Mesendoderm (in vitro differentiated cells): Measurements from ENCODE around the gene SMCO3.

Experiments
- DNase-seq: peaks from one replicate; pipeline ENCODE4 v3.0.0; 2013
- H2AK5ac ChIP-seq: 2 replicates; pipeline ENCODE4 v1.6.1; 2013; ENCODE audit warnings: low read length, inconsistent platforms
- H2BK120ac ChIP-seq: 2 replicates; pipeline ENCODE4 v1.6.1; 2013; ENCODE audit warnings: low read depth, mild to moderate bottlenecking, low read length, moderate library complexity, mixed read lengths
- H2BK15ac ChIP-seq: replicated peaks from 2 replicates; pipeline ENCODE4 v1.6.1; 2013; ENCODE audit warnings: low read depth, mild to moderate bottlenecking, moderate library complexity
- H2BK5ac ChIP-seq: 2 replicates; pipeline ENCODE4 v1.6.1; 2013; ENCODE audit warnings: low read length, inconsistent platforms
- H3K18ac ChIP-seq: 2 replicates; pipeline ENCODE4 v1.6.1; 2013; ENCODE audit warnings: mild to moderate bottlenecking, low read length, mixed read lengths
- H3K23ac ChIP-seq: one replicate; pipeline ENCODE4 v1.6.1; 2013; ENCODE audit warnings: low read length
- H3K27ac ChIP-seq: 2 replicates; pipeline ENCODE4 v1.5.1; 2013; ENCODE audit warnings: low read depth, mild to moderate bottlenecking, inconsistent platforms, low read length, moderate library complexity
- H3K27me3 ChIP-seq: 2 replicates; pipeline ENCODE4 v1.6.1; 2013; ENCODE audit warnings: low read length, control low read depth, mild to moderate bottlenecking, inconsistent platforms; ENCODE audit not compliant: insufficient read depth, poor library complexity
- H3K36me3 ChIP-seq: 2 replicates; pipeline ENCODE4 v1.6.1; 2013; ENCODE audit warnings: low read length, inconsistent platforms; ENCODE audit not compliant: control insufficient read depth, insufficient read depth
- H3K4ac ChIP-seq: one replicate; pipeline ENCODE4 v1.6.1; 2013; ENCODE audit warnings: low read depth, mild to moderate bottlenecking, low read length, moderate library complexity
- H3K4me1 ChIP-seq: 2 replicates; pipeline ENCODE4 v1.6.1; 2013; ENCODE audit warnings: low read depth, low read length, inconsistent platforms; ENCODE audit not compliant: control insufficient read depth
- H3K4me2 ChIP-seq: 2 replicates; pipeline ENCODE4 v1.6.1; 2013; ENCODE audit warnings: low read length
- H3K4me3 ChIP-seq: 2 replicates; pipeline ENCODE4 v1.5.1; 2013; ENCODE audit warnings: mild to moderate bottlenecking, low read length
- H3K56ac ChIP-seq: one replicate; pipeline ENCODE4 v1.6.1; 2013; ENCODE audit warnings: low read length
- H3K79me1 ChIP-seq: 2 replicates; pipeline ENCODE4 v1.6.1; 2013; ENCODE audit warnings: low read length, inconsistent platforms
- H3K79me2 ChIP-seq: 2 replicates; pipeline ENCODE4 v1.6.1; 2013; ENCODE audit warnings: mild to moderate bottlenecking, low read length; ENCODE audit not compliant: control insufficient read depth, insufficient read depth
- H3K9ac ChIP-seq: 2 replicates; pipeline ENCODE4 v1.6.1; 2013; ENCODE audit warnings: low read length, inconsistent platforms
- H4K5ac ChIP-seq: one replicate; pipeline ENCODE4 v1.6.1; 2013; ENCODE audit warnings: low read length
- H4K8ac ChIP-seq: one replicate; pipeline ENCODE4 v1.6.1; 2013; ENCODE audit warnings: low read depth, mild to moderate bottlenecking, control low read depth, low read length, moderate library complexity
- WGBS: extraction: QIAGEN DNeasy Blood & Tissue Kit; methylation state at CpG from one replicate; pipeline ENCODE4 v1.1.7; 2013; ENCODE audit warnings: low lambda C conversion rate, missing lambda C conversion rate; ENCODE audit not compliant: insufficient coverage; ENCODE audit errors: extremely low coverage; 5-methylcytosine and 5-hydroxymethylcytosine counted together

The SMCO3 gene

GRCh38 chr12:14836336-14837210, 22.6 kb upstream of the SMCO3 start:
- Histone ChIP-seq H3K4ac (no peak overlapping the region), H2AK5ac (no peak overlapping the region), H3K4me2 (no peak overlapping the region), H3K79me1 (no peaks in the 10 kb centered on the region), H3K56ac (no peak overlapping the region), H2BK15ac (no peak overlapping the region), H3K23ac (no peak overlapping the region), H4K5ac (no peak overlapping the region), H3K4me1 (no peaks in the 10 kb centered on the region), H3K27me3 (no peaks in the 10 kb centered on the region), H3K18ac (no peak overlapping the region), H3K9ac (no peak overlapping the region), H3K79me2 (no peaks in the 10 kb centered on the region), H2BK5ac (no peak overlapping the region), H2BK120ac (no peak overlapping the region), H3K36me3 (no peaks in the 10 kb centered on the region), H3K4me3 (no peak overlapping the region), H3K27ac (no peak overlapping the region), H4K8ac (no peak overlapping the region)
- peak; percentile 79 for DNase-seq
- WGBS = no CpG with 5 or more reads among the region's 7 CpGs

- no peak overlapping the region for H2BK15ac ChIP-seq
- H3K27ac ChIP-seq = no peak overlapping the region
- no peak overlapping the region for H3K23ac ChIP-seq
- no peak overlapping the region for H3K56ac ChIP-seq
- no peak overlapping the region for H3K18ac ChIP-seq
- H3K4me3 ChIP-seq = no peak overlapping the region
- H2AK5ac ChIP-seq = no peak overlapping the region
- no peaks in the 10 kb centered on the region for H3K79me1 ChIP-seq
- H4K8ac ChIP-seq = no peak overlapping the region
- no peak for DNase-seq
- no peak overlapping the region for H4K5ac ChIP-seq
- no peaks in the 10 kb centered on the region for H3K27me3 ChIP-seq
- H3K4me2 ChIP-seq = no peak overlapping the region
- no peak overlapping the region for H3K4ac ChIP-seq
- H3K36me3 ChIP-seq = no peaks in the 10 kb centered on the region
- no peak overlapping the region for H2BK5ac ChIP-seq
- no peaks in the 10 kb centered on the region for H3K79me2 ChIP-seq
- H3K4me1 ChIP-seq = no peaks in the 10 kb centered on the region
- no peak overlapping the region for H2BK120ac ChIP-seq
- no peak overlapping the region for H3K9ac ChIP-seq
These were observed 20.5 kb upstream of the SMCO3 start for GRCh38 chr12:14834509-14834908.

- H2BK5ac ChIP-seq = no peak overlapping the region
- WGBS = no CpG with 5 or more reads among the region's 1 CpG
- no peak overlapping the region for H3K4ac ChIP-seq
- no peak overlapping the region for H4K8ac ChIP-seq
- no peak overlapping the region for H3K23ac ChIP-seq
- H3K9ac ChIP-seq = no peak overlapping the region
- no peak overlapping the region for H3K18ac ChIP-seq
- H3K56ac ChIP-seq = no peak overlapping the region
- no peak overlapping the region for H2BK120ac ChIP-seq
- H3K4me2 ChIP-seq = no peak overlapping the region
- no peak overlapping the region for H3K27ac ChIP-seq
- H2BK15ac ChIP-seq = no peak overlapping the region
- no peaks in the 10 kb centered on the region for H3K36me3 ChIP-seq
- no peaks in the 10 kb centered on the region for H3K79me2 ChIP-seq
- no peak overlapping the region for H2AK5ac ChIP-seq
- H3K4me1 ChIP-seq = no peaks in the 10 kb centered on the region
- no peak overlapping the region for H4K5ac ChIP-seq
- no peaks in the 10 kb centered on the region for H3K79me1 ChIP-seq
- no peak for DNase-seq
- no peak overlapping the region for H3K4me3 ChIP-seq
- H3K27me3 ChIP-seq = no peaks in the 10 kb centered on the region
These were observed 20.0 kb upstream of the SMCO3 start for GRCh38 chr12:14833952-14834351.

- no peak overlapping the region for H3K27ac ChIP-seq
- H3K4me3 ChIP-seq = no peak overlapping the region
- H3K56ac ChIP-seq = no peak overlapping the region
- H3K9ac ChIP-seq = no peak overlapping the region
- H3K4me1 ChIP-seq = no peaks in the 10 kb centered on the region
- no peak overlapping the region for H4K8ac ChIP-seq
- H3K4ac ChIP-seq = no peak overlapping the region
- H3K27me3 ChIP-seq = no peaks in the 10 kb centered on the region
- no peak overlapping the region for H2AK5ac ChIP-seq
- no peak overlapping the region for H3K18ac ChIP-seq
- no peak overlapping the region for H2BK5ac ChIP-seq
- H3K36me3 ChIP-seq = no peaks in the 10 kb centered on the region
- H3K79me1 ChIP-seq = no peaks in the 10 kb centered on the region
- no peak overlapping the region for H3K4me2 ChIP-seq
- H2BK120ac ChIP-seq = no peak overlapping the region
- no peak overlapping the region for H3K23ac ChIP-seq
- no peak overlapping the region for H2BK15ac ChIP-seq
- no peak overlapping the region for H4K5ac ChIP-seq
- no peaks in the 10 kb centered on the region for H3K79me2 ChIP-seq
- no peak for DNase-seq
- no CpG with 5 or more reads among the region's 3 CpGs for WGBS
These were observed 19.4 kb upstream of the SMCO3 start for GRCh38 chr12:14833336-14833735.

DNA sequence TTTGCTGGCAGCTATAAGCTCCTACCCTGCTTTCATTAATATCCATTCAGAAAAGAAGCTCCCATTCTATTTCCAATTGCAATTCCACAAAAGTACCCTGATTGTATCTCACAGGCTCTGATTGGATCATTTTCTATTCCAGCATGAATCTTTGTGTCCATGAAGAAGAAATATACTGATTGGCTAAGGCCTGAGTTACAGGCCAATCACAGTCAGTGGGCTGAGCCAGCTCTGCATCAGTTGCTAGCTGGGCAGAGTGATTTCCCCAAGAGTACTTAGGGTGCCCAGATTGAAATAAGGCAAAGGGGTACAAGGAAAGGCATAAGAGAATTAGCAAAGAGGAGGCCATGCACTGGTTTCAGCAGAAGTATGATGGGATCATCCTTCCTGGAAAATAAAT, 14.9 kb upstream of the SMCO3 start:
- H3K27me3 ChIP-seq = no peaks in the 10 kb centered on the region
- H3K4me1 ChIP-seq = no peaks in the 10 kb centered on the region
- H4K8ac ChIP-seq = no peak overlapping the region
- H4K5ac ChIP-seq = no peak overlapping the region
- no peak overlapping the region for H3K23ac ChIP-seq
- no peak overlapping the region for H2BK15ac ChIP-seq
- no peak overlapping the region for H2BK5ac ChIP-seq
- no peak overlapping the region for H3K9ac ChIP-seq
- no peaks in the 10 kb centered on the region for H3K79me1 ChIP-seq
- H2BK120ac ChIP-seq = no peak overlapping the region
- no peak overlapping the region for H2AK5ac ChIP-seq
- DNase-seq = no peak
- no peaks in the 10 kb centered on the region for H3K36me3 ChIP-seq
- no peak overlapping the region for H3K56ac ChIP-seq
- no peak overlapping the region for H3K4me2 ChIP-seq
- H3K79me2 ChIP-seq = no peaks in the 10 kb centered on the region
- no peak overlapping the region for H3K4me3 ChIP-seq
- no peak overlapping the region for H3K27ac ChIP-seq
- H3K18ac ChIP-seq = no peak overlapping the region
- no peak overlapping the region for H3K4ac ChIP-seq

- no peak overlapping the region for H3K23ac ChIP-seq
- no peaks in the 10 kb centered on the region for H3K4me1 ChIP-seq
- no peak overlapping the region for H3K4ac ChIP-seq
- no CpG with 5 or more reads among the region's 2 CpGs for WGBS
- H3K79me2 ChIP-seq = no peaks in the 10 kb centered on the region
- no peak overlapping the region for H3K56ac ChIP-seq
- no peak overlapping the region for H2BK15ac ChIP-seq
- H3K9ac ChIP-seq = no peak overlapping the region
- no peaks in the 10 kb centered on the region for H3K27me3 ChIP-seq
- H3K4me2 ChIP-seq = no peak overlapping the region
- no peak overlapping the region for H3K18ac ChIP-seq
- no peaks in the 10 kb centered on the region for H3K36me3 ChIP-seq
- no peak for DNase-seq
- no peak overlapping the region for H4K8ac ChIP-seq
- H3K4me3 ChIP-seq = no peak overlapping the region
- no peak overlapping the region for H2AK5ac ChIP-seq
- H2BK5ac ChIP-seq = no peak overlapping the region
- no peak overlapping the region for H3K27ac ChIP-seq
- no peak overlapping the region for H2BK120ac ChIP-seq
- H3K79me1 ChIP-seq = no peaks in the 10 kb centered on the region
- H4K5ac ChIP-seq = no peak overlapping the region
These were observed 13.1 kb upstream of the SMCO3 start for GRCh38 chr12:14827043-14827442.
